Measurements from ENCODE around the gene XKR7. TPM values are rescaled to one million over a fixed set of nuclear protein-coding genes. Genes with fewer than 3 reads are reported as not detected.
"Not testable (repeated sequence)": the region's sequence is repeated elsewhere in the genome, so short reads cannot be mapped to it uniquely, and the experiment has no call there.

The XKR7 gene
- total RNA-seq, 1 donor from 2014 or later: not detected

- Mint-ChIP-seq H3K4me3 (no peak overlapping the region), H3K27ac (no peak overlapping the region), H3K27me3 (ENCODE audit: insufficient read depth) (peaks cover 50% of the 10 kb centered on the region), H3K36me3 (ENCODE audit: low read depth) (no peaks in the 10 kb centered on the region), H3K4me1 (ENCODE audit: low read depth) (no peaks in the 10 kb centered on the region), H3K9me3 (no peaks in the 10 kb centered on the region)
- DNase-seq (ENCODE audit: low spot score): no peak
- intact Hi-C loops (cut with micrococcal nuclease): no loop called here
Observed at GRCh38 chr20:32033316-32033715, 65.4 kb downstream of the XKR7 start.

- H3K27ac Mint-ChIP-seq; H3K36me3 Mint-ChIP-seq (ENCODE audit: low read depth); H3K4me1 Mint-ChIP-seq (ENCODE audit: low read depth); DNase-seq (ENCODE audit: low spot score); H3K4me3 Mint-ChIP-seq; H3K9me3 Mint-ChIP-seq; intact Hi-C loops (cut with micrococcal nuclease): not testable (repeated sequence)
- H3K27me3 Mint-ChIP-seq (ENCODE audit: insufficient read depth): peaks cover 47% of the 10 kb centered on the region
Observed at GRCh38 chr20:32033721-32034120, 65.8 kb downstream of the XKR7 start.

- Mint-ChIP-seq H3K27me3 (ENCODE audit: insufficient read depth) (peaks cover 50% of the 10 kb centered on the region), H3K9me3 (no peaks in the 10 kb centered on the region), H3K4me1 (ENCODE audit: low read depth) (no peaks in the 10 kb centered on the region), H3K36me3 (ENCODE audit: low read depth) (no peaks in the 10 kb centered on the region), H3K27ac (no peak overlapping the region), H3K4me3 (no peak overlapping the region)
- no peak for DNase-seq (ENCODE audit: low spot score)
- intact Hi-C loops (cut with micrococcal nuclease): no loop called here
Observed at GRCh38 chr20:32034581-32035425, 66.9 kb downstream of the XKR7 start.

GRCh38 chr20:32035426-32035779, 67.5 kb downstream of the XKR7 start:
- no peak for DNase-seq (ENCODE audit: low spot score)
- no peaks in the 10 kb centered on the region for H3K4me1 Mint-ChIP-seq (ENCODE audit: low read depth)
- no peaks in the 10 kb centered on the region for H3K9me3 Mint-ChIP-seq
- H3K4me3 Mint-ChIP-seq: no peak overlapping the region
- intact Hi-C loops (cut with micrococcal nuclease): no loop called here
- no peaks in the 10 kb centered on the region for H3K36me3 Mint-ChIP-seq (ENCODE audit: low read depth)
- peaks cover 50% of the 10 kb centered on the region for H3K27me3 Mint-ChIP-seq (ENCODE audit: insufficient read depth)
- H3K27ac Mint-ChIP-seq: no peak overlapping the region

- H3K36me3 Mint-ChIP-seq (ENCODE audit: low read depth): no peaks in the 10 kb centered on the region
- DNase-seq (ENCODE audit: low spot score): no peak
- no peak overlapping the region for H3K4me3 Mint-ChIP-seq
- intact Hi-C loops (cut with micrococcal nuclease): no loop called here
- no peak overlapping the region for H3K27ac Mint-ChIP-seq
- H3K4me1 Mint-ChIP-seq (ENCODE audit: low read depth): no peaks in the 10 kb centered on the region
- no peaks in the 10 kb centered on the region for H3K9me3 Mint-ChIP-seq
- H3K27me3 Mint-ChIP-seq (ENCODE audit: insufficient read depth): peaks cover 51% of the 10 kb centered on the region
Observed at GRCh38 chr20:32036252-32036651, 68.3 kb downstream of the XKR7 start.

- no peaks in the 10 kb centered on the region for H3K36me3 Mint-ChIP-seq (ENCODE audit: low read depth)
- intact Hi-C loops (cut with micrococcal nuclease): no loop called here
- H3K9me3 Mint-ChIP-seq: no peaks in the 10 kb centered on the region
- no peak for DNase-seq (ENCODE audit: low spot score)
- H3K4me1 Mint-ChIP-seq (ENCODE audit: low read depth): no peaks in the 10 kb centered on the region
- H3K27ac Mint-ChIP-seq: no peak overlapping the region
- no peak overlapping the region for H3K4me3 Mint-ChIP-seq
- H3K27me3 Mint-ChIP-seq (ENCODE audit: insufficient read depth): peaks cover 49% of the 10 kb centered on the region
Observed at GRCh38 chr20:32036716-32037485, 69.0 kb downstream of the XKR7 start.

GRCh38 chr20:32037929-32038328, 70.0 kb downstream of the XKR7 start:
- H3K36me3 Mint-ChIP-seq (ENCODE audit: low read depth): no peaks in the 10 kb centered on the region
- no peak for DNase-seq (ENCODE audit: low spot score)
- no peaks in the 10 kb centered on the region for H3K4me1 Mint-ChIP-seq (ENCODE audit: low read depth)
- intact Hi-C loops (cut with micrococcal nuclease): no loop called here
- H3K27me3 Mint-ChIP-seq (ENCODE audit: insufficient read depth): peaks cover 47% of the 10 kb centered on the region
- H3K4me3 Mint-ChIP-seq: no peak overlapping the region
- no peaks in the 10 kb centered on the region for H3K9me3 Mint-ChIP-seq
- no peak overlapping the region for H3K27ac Mint-ChIP-seq

GRCh38 chr20:32040142-32040953, 72.4 kb downstream of the XKR7 start:
- no peak overlapping the region for H3K27ac Mint-ChIP-seq
- intact Hi-C loops (cut with micrococcal nuclease): no loop called here
- DNase-seq (ENCODE audit: low spot score): no peak
- no peaks in the 10 kb centered on the region for H3K9me3 Mint-ChIP-seq
- H3K4me3 Mint-ChIP-seq: no peak overlapping the region
- H3K27me3 Mint-ChIP-seq (ENCODE audit: insufficient read depth): peaks cover 42% of the 10 kb centered on the region
- H3K36me3 Mint-ChIP-seq (ENCODE audit: low read depth): no peaks in the 10 kb centered on the region
- H3K4me1 Mint-ChIP-seq (ENCODE audit: low read depth): no peaks in the 10 kb centered on the region

- H3K4me1 Mint-ChIP-seq (ENCODE audit: low read depth): peaks cover 4% of the 10 kb centered on the region
- DNase-seq (ENCODE audit: low spot score): no peak
- no peak overlapping the region for H3K27ac Mint-ChIP-seq
- no peaks in the 10 kb centered on the region for H3K36me3 Mint-ChIP-seq (ENCODE audit: low read depth)
- no peak overlapping the region for H3K4me3 Mint-ChIP-seq
- H3K27me3 Mint-ChIP-seq (ENCODE audit: insufficient read depth): peaks cover 54% of the 10 kb centered on the region
- H3K9me3 Mint-ChIP-seq: no peaks in the 10 kb centered on the region
- intact Hi-C loops (cut with micrococcal nuclease): no loop called here
Observed at GRCh38 chr20:32045999-32046398, 78.0 kb downstream of the XKR7 start.

- H3K36me3 Mint-ChIP-seq (ENCODE audit: low read depth): no peaks in the 10 kb centered on the region
- DNase-seq (ENCODE audit: low spot score): no peak
- H3K4me3 Mint-ChIP-seq: no peak overlapping the region
- H3K27me3 Mint-ChIP-seq (ENCODE audit: insufficient read depth): peaks cover 70% of the 10 kb centered on the region
- no peaks in the 10 kb centered on the region for H3K9me3 Mint-ChIP-seq
- peaks cover 17% of the 10 kb centered on the region for H3K4me1 Mint-ChIP-seq (ENCODE audit: low read depth)
- H3K27ac Mint-ChIP-seq: no peak overlapping the region
- intact Hi-C loops (cut with micrococcal nuclease): no loop called here
Observed at GRCh38 chr20:32050324-32050841, 82.4 kb downstream of the XKR7 start.

GRCh38 chr20:32050851-32051556, 83.1 kb downstream of the XKR7 start:
- Mint-ChIP-seq H3K4me1 (ENCODE audit: low read depth) (peaks cover 17% of the 10 kb centered on the region), H3K27me3 (ENCODE audit: insufficient read depth) (peaks cover 70% of the 10 kb centered on the region), H3K9me3 (no peaks in the 10 kb centered on the region), H3K36me3 (ENCODE audit: low read depth) (no peaks in the 10 kb centered on the region), H3K27ac (no peak overlapping the region), H3K4me3 (peak overlapping the region; percentile 69)
- no peak for DNase-seq (ENCODE audit: low spot score)
- intact Hi-C loops (cut with micrococcal nuclease): no loop called here

GRCh38 chr20:32051720-32052089, 83.8 kb downstream of the XKR7 start:
- DNase-seq (ENCODE audit: low spot score): no peak
- no peaks in the 10 kb centered on the region for H3K36me3 Mint-ChIP-seq (ENCODE audit: low read depth)
- peaks cover 17% of the 10 kb centered on the region for H3K4me1 Mint-ChIP-seq (ENCODE audit: low read depth)
- H3K27me3 Mint-ChIP-seq (ENCODE audit: insufficient read depth): peaks cover 68% of the 10 kb centered on the region
- peak overlapping the region; percentile 69 for H3K4me3 Mint-ChIP-seq
- no peaks in the 10 kb centered on the region for H3K9me3 Mint-ChIP-seq
- intact Hi-C loops (cut with micrococcal nuclease): no loop called here
- H3K27ac Mint-ChIP-seq: no peak overlapping the region
